Prostate gland (tissue), 2 donors: ENCODE data around the gene PAPSS2.

Experiments used
- POLR2A ChIP-seq: fragments of 450-650 bp; IDR thresholded peaks from one replicate; pipeline ENCODE4 v1.6.1; 2016; ENCODE audit warnings: antibody characterized with exemption, mild to moderate bottlenecking
- TF ChIP-seq, protein P1 (sequence below), 4 experiments: fragments of 200-600 bp in 2 of 4; fragments of 450-650 bp in 2 of 4; sonication (generic) in 2 of 4; IDR thresholded peaks; 1 replicate in 3 of 4; 2 replicates in 1 of 4; pipeline ENCODE4 v1.5.1; 2016 to 2019; ENCODE audit warnings: antibody characterized with exemption in 4 of 4, mild to moderate bottlenecking in 2 of 4, moderate library complexity in 2 of 4

- TF ChIP-seq, protein P1, sequence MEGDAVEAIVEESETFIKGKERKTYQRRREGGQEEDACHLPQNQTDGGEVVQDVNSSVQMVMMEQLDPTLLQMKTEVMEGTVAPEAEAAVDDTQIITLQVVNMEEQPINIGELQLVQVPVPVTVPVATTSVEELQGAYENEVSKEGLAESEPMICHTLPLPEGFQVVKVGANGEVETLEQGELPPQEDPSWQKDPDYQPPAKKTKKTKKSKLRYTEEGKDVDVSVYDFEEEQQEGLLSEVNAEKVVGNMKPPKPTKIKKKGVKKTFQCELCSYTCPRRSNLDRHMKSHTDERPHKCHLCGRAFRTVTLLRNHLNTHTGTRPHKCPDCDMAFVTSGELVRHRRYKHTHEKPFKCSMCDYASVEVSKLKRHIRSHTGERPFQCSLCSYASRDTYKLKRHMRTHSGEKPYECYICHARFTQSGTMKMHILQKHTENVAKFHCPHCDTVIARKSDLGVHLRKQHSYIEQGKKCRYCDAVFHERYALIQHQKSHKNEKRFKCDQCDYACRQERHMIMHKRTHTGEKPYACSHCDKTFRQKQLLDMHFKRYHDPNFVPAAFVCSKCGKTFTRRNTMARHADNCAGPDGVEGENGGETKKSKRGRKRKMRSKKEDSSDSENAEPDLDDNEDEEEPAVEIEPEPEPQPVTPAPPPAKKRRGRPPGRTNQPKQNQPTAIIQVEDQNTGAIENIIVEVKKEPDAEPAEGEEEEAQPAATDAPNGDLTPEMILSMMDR (IDR thresholded peaks at IDR 0.05): no peak
- no peak for TF ChIP-seq POLR2A
Observed at GRCh38 chr10:87744606-87745005, 84.9 kb downstream of the PAPSS2 start.
